Activated naive CD4-positive, alpha-beta T cell (primary cell): ENCODE data around the gene COQ8B.
A peak's percentile ranks its signal among the peaks of the same experiment; 100 is the strongest.

Experiments
- DNase-seq, 4 experiments: peaks; one replicate each; lab custom pipeline; 2025; lab: John Stamatoyannopoulos, UW

Gene COQ8B

DNA sequence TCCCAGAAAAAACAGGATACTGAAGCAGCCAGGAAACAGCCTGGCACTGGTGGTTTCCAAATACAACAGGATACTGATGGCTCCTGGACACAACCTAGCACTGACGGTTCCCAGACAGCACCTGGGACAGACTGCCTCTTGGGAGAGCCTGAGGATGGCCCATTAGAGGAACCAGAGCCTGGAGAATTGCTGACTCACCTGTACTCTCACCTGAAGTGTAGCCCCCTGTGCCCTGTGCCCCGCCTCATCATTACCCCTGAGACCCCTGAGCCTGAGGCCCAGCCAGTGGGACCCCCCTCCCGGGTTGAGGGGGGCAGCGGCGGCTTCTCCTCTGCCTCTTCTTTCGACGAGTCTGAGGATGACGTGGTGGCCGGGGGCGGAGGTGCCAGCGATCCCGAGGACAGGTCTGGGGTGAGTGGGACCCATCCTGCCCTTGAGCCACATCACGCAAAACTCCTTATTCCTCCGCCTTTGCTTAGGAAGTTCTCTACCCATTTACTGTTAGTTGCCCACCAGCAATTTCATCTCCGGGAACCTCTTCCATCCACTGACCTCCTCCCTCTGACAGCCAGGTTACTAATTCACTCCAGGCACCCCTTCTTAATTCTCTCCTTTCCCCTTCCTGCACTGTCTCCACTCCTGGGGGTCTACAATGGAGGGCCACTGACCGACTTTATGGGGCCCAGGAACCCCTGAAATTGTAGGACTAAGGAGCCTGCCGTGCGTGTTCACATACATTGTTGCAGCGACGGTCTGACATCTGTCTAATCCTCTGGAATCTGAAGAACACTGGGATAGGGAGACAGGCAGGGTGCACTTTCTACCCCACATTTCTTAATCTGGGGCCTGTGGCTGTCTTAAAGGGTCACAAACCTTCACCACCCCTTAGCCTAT lies 1.4 kb upstream of the COQ8B start:
- DNase-seq, result no peak

DNA sequence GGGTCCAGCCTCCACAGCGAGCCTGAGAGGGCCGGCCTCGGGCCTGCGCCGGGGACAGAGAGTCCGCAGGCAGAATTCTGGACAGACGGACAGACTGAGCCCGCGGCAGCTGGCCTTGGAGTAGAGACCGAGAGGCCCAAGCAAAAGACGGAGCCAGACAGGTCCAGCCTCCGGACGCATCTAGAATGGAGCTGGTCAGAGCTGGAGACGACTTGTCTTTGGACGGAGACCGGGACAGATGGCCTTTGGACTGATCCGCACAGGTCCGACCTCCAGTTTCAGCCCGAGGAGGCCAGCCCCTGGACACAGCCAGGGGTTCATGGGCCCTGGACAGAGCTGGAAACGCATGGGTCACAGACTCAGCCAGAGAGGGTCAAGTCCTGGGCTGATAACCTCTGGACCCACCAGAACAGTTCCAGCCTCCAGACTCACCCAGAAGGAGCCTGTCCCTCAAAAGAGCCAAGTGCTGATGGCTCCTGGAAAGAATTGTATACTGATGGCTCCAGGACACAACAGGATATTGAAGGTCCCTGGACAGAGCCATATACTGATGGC lies 716 bp upstream of the COQ8B start:
- no peak for DNase-seq

DNA sequence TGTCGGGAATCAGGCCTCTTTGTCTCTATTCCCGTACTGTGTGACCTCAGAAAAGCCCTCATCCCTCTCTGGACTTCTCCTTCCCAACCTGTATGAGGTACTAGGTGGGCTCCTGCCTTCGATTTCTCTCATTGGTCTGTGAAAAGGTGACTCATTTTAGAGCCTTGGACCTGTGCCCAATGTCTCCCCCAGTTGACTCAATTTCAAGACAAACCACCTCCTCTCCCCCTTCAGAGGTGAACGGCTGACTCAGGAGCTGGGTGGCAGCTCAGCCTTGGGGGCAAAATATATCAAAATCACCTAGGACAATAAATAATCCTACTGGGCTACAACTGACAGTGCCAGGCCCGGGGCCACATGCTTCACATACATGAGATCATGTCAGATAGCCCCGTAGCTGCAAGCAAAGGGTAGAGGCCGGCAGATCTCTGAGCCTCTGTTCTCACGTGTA lies 630 bp downstream of the COQ8B start:
- DNase-seq, result peak in 2 of 4 experiments; percentile 12 to 17

DNA sequence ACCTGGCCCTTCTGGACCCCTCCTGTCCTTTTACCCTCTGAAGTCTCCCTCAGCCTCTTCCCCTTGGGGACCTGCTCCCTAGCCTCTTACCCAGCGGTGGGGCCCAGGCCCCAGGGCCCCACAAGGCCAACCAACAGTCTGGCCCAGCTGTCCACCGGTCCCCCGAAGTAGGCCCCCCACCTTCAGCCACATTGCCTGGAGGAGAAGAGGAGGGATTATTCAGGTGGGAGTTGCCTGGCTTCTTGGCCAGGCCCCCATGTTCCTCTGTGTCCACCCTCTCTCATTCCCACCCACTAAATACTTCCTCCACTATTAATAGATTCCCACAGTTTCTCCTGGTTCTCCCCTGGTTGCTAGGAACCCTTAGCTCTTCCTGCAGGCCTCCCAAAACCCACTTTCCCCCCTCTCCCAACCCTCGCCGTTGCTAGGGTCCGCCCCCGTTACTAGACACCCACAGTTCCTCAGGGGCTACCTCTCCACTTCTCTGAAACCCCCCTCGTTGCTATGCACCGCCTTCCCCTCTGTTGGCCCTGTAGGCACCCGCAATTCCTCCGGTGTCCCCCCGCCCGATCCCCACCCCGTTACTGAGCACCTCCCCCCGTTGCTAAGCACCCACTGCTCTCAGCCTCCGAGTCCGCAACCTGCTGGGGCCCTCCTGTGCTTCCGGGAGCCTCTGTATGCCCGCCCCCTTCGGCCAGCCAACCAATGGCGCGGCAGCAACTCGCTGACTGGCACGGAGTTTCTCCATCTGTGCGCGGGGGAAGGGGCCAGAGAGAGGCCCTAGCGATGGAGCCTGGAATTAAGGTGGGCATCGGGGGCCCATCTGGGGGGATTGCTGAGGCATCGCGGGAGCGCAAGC lies 2.0 kb downstream of the COQ8B start:
- DNase-seq, result peak; percentile 77 to 91 (median 84)

DNA sequence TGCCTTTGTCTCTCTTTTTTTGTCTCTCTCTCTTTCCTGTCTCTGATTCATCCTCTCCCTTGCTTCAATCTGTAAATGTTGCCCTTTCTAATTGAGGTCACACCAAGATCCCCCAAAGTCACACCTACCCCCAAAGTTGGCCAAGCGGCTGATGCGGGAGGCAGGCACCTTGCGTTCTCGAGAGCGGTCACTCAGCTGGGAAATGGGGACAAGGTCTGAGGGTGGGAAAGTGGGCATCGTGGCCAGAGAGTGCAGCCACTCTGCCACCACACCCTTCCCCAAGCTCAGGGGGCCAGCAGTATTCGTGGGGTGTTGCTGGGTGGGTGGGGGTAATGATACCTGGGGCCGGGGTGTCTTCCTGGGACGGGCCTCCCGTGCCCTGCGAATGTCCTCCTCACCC lies 2.7 kb downstream of the COQ8B start:
- no peak for DNase-seq

DNA sequence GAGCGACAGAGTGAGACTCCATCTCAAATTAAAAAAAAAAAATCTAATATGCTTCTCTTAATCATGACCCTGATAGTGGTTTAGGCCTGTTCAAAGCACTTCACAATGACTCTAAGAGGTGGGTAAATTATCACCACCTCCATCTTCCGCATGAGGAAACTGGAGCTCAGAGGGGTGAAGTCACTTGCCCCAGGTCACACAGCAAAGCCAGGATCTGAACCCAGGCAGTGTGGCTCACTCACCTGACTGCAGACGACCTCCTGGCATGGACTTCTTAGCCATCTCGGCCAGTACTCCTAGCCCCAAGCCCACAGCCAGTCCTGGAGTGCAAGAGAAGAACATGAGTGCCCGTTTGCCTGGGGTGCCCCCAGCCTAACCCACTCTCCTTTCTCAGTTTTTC lies 6.9 kb downstream of the COQ8B start:
- no peak for DNase-seq

DNA sequence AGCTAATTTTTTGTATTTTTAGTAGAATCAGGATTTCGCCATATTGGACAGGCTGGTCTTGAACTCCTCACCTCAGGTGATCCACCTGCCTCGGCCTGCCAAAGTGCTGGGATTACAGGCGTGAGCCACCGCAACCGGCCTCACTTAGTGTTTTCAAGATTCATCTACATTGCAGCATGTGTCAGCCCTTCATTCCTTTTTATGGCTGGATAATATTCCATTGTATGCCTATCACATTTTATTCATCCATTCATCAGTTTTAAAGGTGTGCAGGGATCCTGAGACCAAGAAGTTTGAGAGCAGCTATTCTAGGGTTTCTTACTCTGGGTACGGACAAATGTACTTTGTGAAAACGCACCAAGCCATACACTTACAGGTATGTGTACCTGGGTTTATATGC lies 9.1 kb downstream of the COQ8B start:
- DNase-seq, result no peak

DNA sequence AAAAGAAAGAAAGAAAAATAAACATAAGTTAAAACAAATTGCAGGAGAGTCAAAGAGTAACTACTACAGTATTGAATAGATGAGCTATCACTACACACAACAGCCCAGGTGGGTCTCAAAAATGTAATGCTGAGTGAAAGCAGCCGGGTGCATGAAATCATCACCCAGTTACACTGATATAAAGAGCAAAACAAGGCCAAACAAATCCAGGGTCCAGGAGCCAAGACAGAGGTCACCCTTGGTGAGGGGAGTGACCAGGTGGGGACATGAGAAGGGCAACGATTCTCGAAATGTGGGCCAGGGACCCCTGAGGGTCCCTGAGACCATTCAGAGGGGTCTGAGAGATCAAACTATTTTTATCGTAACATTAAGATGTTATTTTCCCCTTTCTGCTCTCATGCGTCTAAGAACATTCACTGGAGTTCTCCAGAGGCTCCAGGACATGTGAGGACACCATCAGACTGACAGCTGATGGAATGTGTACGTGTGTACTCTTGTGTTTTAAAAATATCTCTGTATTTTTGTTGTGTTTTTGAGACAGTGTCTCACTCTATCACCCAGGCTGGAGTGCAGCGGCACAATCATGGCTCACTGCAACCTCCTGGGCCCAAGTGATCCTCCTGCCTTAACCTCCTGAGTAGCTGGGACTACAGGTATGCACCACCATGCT lies 10.6 kb downstream of the COQ8B start:
- DNase-seq, result no peak

DNA sequence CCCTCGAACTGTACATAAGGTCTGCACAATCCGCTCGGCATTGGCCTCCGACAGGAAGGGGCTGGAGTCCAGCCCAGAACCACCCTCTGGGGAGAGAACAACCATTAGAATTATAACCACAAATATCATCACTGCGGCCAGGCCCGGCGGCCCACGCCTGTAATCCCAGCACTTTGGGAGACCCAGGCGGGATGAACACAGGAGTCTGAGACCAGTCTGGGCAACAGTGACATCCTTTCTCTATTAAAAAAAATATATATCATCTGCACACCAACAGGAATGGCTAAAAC lies 11.4 kb downstream of the COQ8B start:
- no peak for DNase-seq

DNA sequence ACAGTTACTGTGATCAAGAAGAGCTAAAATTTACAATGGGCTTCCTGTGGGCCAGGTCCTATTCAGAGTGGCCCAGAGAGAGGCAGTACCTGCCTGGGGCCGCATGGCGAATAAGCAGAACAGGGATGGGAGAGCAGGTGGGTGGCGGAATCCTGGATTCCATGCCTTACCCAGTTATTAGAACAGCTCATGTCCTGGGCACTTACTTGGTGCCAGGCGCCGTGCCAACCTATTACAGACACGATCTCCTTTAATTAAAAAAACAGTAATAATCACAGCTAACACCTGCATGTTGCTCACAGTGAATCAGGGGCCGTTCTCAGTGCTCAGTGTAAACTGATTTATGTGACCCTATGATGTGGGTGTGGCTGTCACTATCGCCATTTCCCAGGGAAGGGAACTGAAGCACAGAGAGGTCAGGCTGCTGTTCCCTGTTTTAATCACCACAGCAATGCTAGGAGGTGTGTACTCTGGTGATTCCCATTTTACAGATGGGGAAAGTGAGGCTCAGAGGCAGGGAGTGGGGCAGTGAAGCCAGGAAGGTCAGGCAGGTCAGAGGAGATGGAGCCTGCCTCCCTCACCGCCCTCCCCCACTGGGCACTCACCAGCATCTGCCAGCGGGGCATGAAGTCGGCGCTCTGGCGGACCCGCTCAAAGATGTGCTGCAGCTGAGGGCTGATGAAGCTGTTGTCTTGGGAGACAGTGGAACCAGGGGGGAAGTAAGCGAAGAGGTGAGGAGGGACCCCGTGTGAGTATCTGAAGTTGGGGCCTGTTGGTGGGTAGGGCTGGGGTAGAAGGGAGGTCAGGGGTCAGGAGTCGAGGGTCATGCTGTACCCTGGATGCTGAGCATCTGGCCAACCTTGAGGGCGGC lies 12.0 kb downstream of the COQ8B start:
- DNase-seq, result no peak

DNA sequence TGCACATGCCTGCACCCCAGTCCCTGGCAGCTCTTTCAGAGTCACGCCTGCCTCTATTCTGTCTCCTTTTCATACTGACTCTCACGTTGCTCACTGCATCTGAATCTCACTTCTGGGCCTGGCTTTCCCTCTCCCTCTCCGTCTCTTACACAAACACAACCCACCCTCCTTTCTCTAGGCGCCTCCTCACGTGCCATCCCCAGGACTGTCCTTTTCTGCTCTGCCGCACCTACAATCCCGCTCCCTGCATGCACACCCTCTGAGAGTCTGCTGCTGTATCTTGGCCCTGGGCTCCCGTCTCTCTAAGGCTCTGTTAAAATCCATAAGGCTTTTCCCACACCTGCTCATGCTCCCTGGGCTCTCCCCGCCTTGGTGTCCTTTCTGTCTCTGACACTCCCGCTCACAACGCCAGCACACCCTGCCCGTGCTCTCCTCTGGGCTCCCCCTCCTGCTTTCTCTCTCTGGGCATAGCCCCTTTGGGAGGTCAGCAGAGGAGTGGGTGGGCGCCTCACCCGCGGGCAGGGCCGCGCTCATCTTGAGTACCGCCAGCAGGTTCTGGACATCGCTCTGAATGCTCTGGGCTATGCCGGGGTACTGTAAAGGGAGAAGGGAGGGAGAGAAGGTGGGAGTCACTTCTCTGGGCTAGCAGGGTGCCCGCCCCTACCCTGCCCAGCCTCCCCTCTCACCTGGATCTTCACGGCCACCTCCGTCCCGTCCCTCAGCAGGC lies 13.5 kb downstream of the COQ8B start:
- DNase-seq, result no peak

DNA sequence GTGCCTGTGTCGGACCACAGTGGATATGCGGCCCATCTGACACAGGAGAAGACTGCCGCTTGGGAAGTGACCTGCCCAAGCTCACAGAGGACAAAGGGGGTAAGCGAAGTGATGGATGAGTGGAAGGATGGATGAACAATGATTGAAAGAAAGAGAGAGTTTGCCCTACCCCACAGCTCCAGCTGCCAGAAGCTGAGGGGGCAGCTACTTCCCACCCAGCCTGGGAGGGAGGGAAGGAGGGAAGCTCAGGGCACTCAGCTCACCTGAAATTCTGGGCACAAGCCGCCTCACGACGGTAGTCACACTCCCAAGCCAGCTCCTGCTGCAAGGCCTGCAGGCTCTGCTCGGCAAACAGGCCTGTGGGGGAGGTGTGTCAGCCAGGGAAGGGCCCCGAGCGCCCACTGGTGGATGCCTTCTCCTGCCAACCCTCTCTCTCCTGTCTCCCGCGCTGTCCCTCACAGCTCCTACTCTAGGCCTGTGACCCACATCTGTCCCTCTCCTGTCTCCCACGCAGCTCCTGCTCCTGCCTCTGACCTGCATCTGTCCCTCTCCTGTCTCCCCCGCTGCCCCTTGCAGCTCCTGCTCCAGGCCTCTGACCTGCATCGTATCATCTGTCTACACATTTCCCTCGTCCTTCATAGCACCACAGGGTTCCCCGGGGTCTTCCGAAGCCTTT lies 14.2 kb downstream of the COQ8B start:
- no peak for DNase-seq

DNA sequence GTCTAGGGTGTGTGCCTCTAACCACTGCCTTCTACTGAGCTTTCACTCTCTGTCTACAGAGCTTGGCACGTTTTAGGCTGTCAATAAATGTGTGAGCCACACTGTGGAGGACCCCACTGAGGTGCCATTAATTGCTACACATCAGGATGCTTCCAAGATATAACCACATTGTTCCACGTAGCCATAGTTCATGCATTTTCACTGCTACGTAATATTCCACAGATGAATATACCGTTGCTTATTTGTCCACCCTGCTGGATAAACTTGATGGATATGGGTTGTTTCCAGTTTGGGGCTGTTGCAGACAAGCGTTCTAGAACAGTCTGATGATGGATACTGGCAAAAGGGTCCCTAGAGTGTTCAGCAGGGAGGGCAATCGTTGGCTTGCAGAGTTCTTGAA lies 14.9 kb downstream of the COQ8B start:
- DNase-seq, result no peak

DNA sequence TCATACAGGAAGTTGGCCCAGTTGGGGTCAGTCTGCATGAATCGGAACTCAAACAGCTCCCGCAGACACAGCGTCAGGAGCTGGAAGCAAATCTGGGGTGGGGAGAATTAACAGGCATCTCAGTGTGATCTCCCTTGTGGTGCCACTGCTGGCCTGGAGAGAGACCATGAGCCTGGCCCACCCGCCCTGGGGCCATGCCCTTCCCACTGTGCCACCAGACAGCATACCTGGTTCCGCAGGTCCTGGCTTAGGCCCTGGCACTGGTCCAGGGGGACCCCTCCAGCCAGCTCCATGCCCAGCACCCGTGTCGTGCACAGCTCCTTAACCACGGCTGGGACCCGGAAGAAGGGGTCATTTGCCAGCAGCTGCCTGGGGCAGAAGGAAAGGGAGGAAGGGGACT lies 16.6 kb downstream of the COQ8B start:
- DNase-seq, result no peak

DNA sequence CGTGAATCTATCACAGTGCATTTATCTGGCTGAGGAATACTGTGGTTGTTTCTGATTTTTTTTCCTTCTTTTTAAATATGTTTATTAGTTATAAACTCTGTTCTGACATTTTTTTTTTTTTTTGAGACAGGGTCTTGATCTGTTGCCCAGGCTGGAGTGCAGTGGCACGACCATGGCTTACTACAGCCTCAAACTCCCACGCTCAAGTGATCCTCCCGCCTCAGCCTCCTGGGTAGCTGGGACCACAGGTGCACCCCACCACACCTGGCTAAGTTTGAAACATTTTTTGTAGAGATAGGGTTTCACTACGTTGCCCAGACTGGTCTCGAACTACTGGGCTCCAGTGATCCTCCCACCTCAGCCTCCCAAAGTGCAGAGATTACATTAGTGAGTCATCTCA lies 19.7 kb downstream of the COQ8B start:
- DNase-seq, result no peak

DNA sequence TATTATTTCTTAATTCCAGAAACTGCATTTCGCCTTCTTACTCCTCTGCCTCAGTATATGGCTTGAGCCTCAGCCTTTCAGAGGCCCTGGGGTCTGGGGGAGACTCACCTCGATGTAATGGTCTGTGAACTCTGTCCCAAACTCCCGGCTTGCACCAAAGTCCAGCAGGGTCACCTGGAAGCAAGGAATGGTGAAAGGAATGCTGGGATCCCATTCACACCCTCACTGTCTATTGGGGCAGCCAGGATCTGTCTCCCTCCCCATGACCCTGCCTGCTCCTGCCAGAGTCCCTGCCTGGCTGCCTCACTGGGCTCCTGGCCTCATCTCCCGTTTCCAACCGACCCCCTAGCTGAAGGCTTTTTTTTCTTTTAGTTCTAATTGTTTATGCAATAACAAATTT lies 20.8 kb downstream of the COQ8B start:
- no peak for DNase-seq

DNA sequence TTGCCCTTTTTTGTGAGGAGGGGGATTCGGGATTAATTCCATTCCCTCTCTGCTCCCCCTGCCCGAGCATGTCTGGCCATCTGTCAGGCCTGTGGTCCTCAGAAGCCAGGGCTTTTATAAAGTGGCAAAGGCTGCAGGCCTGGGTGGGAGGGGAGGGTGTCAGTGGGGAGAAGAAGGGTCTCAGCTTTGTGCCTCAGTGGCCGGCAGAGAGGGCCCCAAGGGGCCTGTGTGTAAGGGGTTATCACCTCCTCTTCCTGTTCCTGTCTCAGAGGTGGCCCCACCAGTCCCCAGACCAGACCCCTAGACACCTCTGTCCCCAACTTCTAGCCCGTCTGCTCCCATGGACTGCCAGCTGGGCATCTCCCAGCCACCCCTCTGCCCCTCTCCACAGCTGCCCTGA lies 22.8 kb downstream of the COQ8B start:
- no peak for DNase-seq

DNA sequence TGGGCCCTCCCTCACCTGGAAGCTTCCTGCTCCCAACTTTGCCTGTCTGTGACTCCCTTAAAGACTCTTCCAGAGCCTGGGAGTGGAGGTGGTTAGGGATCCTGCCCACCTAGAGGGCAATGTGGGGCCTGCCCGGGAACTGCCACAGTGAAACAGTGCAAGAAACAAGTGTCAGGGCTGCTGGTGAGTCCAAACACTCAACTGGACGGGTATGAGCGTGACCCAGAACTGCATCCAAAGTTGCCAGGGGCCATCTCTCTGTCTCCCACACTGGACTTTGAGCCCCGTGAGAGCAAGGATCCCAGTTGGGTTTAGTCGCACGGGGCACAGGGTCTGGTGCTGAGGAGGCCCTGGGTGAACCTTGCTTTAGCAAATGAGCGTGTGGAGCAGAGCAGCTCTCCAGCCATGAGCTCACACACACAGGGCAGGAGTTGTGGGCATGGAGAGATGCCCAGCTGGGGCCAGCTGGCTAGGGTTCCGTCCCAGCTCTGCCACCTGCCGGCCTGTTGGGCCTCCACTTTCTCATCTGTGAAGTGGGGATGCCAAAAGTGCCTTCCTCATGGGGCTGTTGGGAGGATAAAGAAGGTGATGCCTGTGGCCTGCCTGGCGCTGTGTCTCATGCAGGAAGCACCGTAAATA lies 23.4 kb downstream of the COQ8B start:
- DNase-seq, result no peak

DNA sequence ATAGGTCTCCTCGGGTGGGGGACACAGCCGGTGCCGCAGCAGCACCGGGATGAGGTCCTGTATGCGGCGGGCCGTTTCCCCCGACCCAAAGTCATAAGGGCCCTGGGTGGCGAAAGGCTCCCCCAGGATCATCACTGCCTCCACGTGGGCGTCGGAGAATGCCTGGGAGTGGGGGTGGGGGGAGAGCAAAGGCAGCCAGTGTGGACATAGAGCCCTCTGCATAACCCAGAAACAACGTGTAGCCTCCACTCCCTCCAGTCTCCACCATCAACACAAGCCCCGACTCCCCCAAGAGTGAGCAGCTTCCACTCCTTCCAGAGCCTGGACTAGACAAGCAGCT lies 24.5 kb downstream of the COQ8B start:
- no peak for DNase-seq
